Subcutaneous abdominal adipose tissue (tissue), 5 donors: ENCODE measurements around the gene ECD.
"Not testable (repeated sequence)": the region's sequence is repeated elsewhere in the genome, so short reads cannot be mapped to it uniquely, and the experiment has no call there.

Experiments
- H3K27ac ChIP-seq: one replicate; pipeline ENCODE4 v1.7.0; 2013; ENCODE audit warnings: low read depth, mild to moderate bottlenecking, inconsistent platforms, low read length, moderate library complexity
- H3K27me3 ChIP-seq, 5 donors: one replicate each; pipeline ENCODE4 v1.7.0; 2013; ENCODE audit warnings: low read length in 5 of 5, inconsistent platforms in 1 of 5; ENCODE audit not compliant: control insufficient read depth in 5 of 5, insufficient read depth in 4 of 5
- H3K36me3 ChIP-seq, 5 donors: one replicate each; pipeline ENCODE4 v1.7.0; 2013; ENCODE audit warnings: low read length in 5 of 5; ENCODE audit not compliant: control insufficient read depth in 5 of 5, insufficient read depth in 5 of 5
- H3K4me1 ChIP-seq, 5 donors: one replicate each; pipeline ENCODE4 v1.7.0; 2013; ENCODE audit warnings: low read length in 5 of 5, mild to moderate bottlenecking in 3 of 5, moderate library complexity in 1 of 5; ENCODE audit not compliant: control insufficient read depth in 5 of 5, insufficient read depth in 5 of 5
- H3K4me3 ChIP-seq, 5 donors: one replicate each; pipeline ENCODE4 v1.7.0; 2013; ENCODE audit warnings: low read length in 5 of 5, low read depth in 1 of 5
- H3K9ac ChIP-seq, 5 donors: one replicate each; pipeline ENCODE4 v1.7.0; 2013; ENCODE audit warnings: low read length in 5 of 5, mild to moderate bottlenecking in 4 of 5, moderate library complexity in 3 of 5
- H3K9me3 ChIP-seq, 5 donors: one replicate each; pipeline ENCODE4 v1.7.0; 2013; ENCODE audit warnings: low read length in 5 of 5; ENCODE audit not compliant: control insufficient read depth in 5 of 5
- donor health status: healthy.
- donor health status: healthy.
- donor health status: healthy.
- donor health status: healthy.
- donor health status: healthy.

ECD gene

GRCh38 chr10:73110345-73110849 is 57.4 kb downstream of the ECD start, which contains the start of gene NUDT13:
NUDT13 (plus strand) TSS chr10:73110455; CDS start chr10:73114366, 3,911 bp downstream.
- Histone ChIP-seq H3K9me3 (no peaks in the 10 kb centered on the region), H3K4me1 (peaks cover 0 to 8% (median 2%) of the 10 kb centered on the region in 5 donors), H3K27me3 (no peaks in the 10 kb centered on the region), H3K4me3 (peak within 1 kb of the TSS; percentile 75 to 96 (median 82)), H3K27ac (peak within 1 kb of the TSS; percentile 90), H3K9ac (peak within 1 kb of the TSS; percentile 71 to 90 (median 80)), H3K36me3 (peaks cover 0 to 4% (median 0%) of the 10 kb centered on the region in 5 donors)

- not testable (repeated sequence) for H3K9ac ChIP-seq, H3K4me3 ChIP-seq, H3K9me3 ChIP-seq, H3K4me1 ChIP-seq, H3K27me3 ChIP-seq, H3K27ac ChIP-seq, H3K36me3 ChIP-seq
Observed at GRCh38 chr10:73109248-73109652, 58.6 kb downstream of the ECD start.

GRCh38 chr10:73106301-73106700 is 61.5 kb downstream of the ECD start:
- no peak overlapping the region for H3K27ac ChIP-seq
- H3K9ac ChIP-seq = no peak overlapping the region
- peaks cover 0 to 4% (median 0%) of the 10 kb centered on the region in 5 donors for H3K36me3 ChIP-seq
- H3K27me3 ChIP-seq = no peaks in the 10 kb centered on the region
- no peak overlapping the region for H3K4me3 ChIP-seq
- H3K4me1 ChIP-seq = peaks cover 0 to 8% (median 2%) of the 10 kb centered on the region in 5 donors
- no peaks in the 10 kb centered on the region for H3K9me3 ChIP-seq

GRCh38 chr10:73099141-73099540 is 68.7 kb downstream of the ECD start:
- no peak overlapping the region for H3K9ac ChIP-seq
- H3K4me3 ChIP-seq = no peak overlapping the region
- H3K9me3 ChIP-seq = no peaks in the 10 kb centered on the region
- H3K27ac ChIP-seq = no peak overlapping the region
- no peaks in the 10 kb centered on the region for H3K27me3 ChIP-seq
- H3K4me1 ChIP-seq = peaks cover 2 to 27% (median 11%) of the 10 kb centered on the region in 5 donors
- peaks cover 0 to 4% (median 0%) of the 10 kb centered on the region in 5 donors for H3K36me3 ChIP-seq

- H3K27ac ChIP-seq = peak overlapping the region; percentile 99
- no peaks in the 10 kb centered on the region for H3K36me3 ChIP-seq
- H3K27me3 ChIP-seq = no peaks in the 10 kb centered on the region
- no peaks in the 10 kb centered on the region for H3K9me3 ChIP-seq
- H3K9ac ChIP-seq = peak overlapping the region; percentile 55 to 97 (median 85)
- H3K4me1 ChIP-seq = peaks cover 2 to 29% (median 15%) of the 10 kb centered on the region in 5 donors
- H3K4me3 ChIP-seq = peak overlapping the region; percentile 44 to 91 (median 68)
Observed at GRCh38 chr10:73097305-73097670, 70.5 kb downstream of the ECD start.

- Histone ChIP-seq H3K27ac (peak within 1 kb of the TSS; percentile 99), H3K4me1 (peaks cover 2 to 29% (median 15%) of the 10 kb centered on the region in 5 donors), H3K27me3 (no peaks in the 10 kb centered on the region)
Observed at GRCh38 chr10:73096449-73097304, 71.1 kb downstream of the ECD start, which contains the start of gene P4HA1. P4HA1 (minus strand) TSS chr10:73096866; CDS start chr10:73074883, 21,983 bp downstream.

GRCh38 chr10:73096041-73096448 is 71.8 kb downstream of the ECD start:
- Histone ChIP-seq H3K27ac (peak overlapping the region; percentile 99), H3K4me1 (peaks cover 2 to 29% (median 15%) of the 10 kb centered on the region in 5 donors)

More at GRCh38 chr10:73096449-73097304, 71.1 kb downstream of the ECD start, which contains the start of gene P4HA1:
- H3K36me3 ChIP-seq = no peaks in the 10 kb centered on the region
- H3K9ac ChIP-seq = peak within 1 kb of the TSS; percentile 84 to 97 (median 91)
- no peaks in the 10 kb centered on the region for H3K9me3 ChIP-seq
- peak within 1 kb of the TSS; percentile 76 to 91 (median 87) for H3K4me3 ChIP-seq

GRCh38 chr10:73095481-73096021 is 72.3 kb downstream of the ECD start:
- peaks cover 2 to 29% (median 15%) of the 10 kb centered on the region in 5 donors for H3K4me1 ChIP-seq
- peak overlapping the region; percentile 99 for H3K27ac ChIP-seq
- H3K36me3 ChIP-seq = no peaks in the 10 kb centered on the region
- no peaks in the 10 kb centered on the region for H3K9me3 ChIP-seq
- peak overlapping the region; percentile 76 to 91 (median 87) for H3K4me3 ChIP-seq
- peak overlapping the region; percentile 63 to 97 (median 91) for H3K9ac ChIP-seq
- no peaks in the 10 kb centered on the region for H3K27me3 ChIP-seq

More at GRCh38 chr10:73096041-73096448, 71.8 kb downstream of the ECD start:
- peak overlapping the region; percentile 76 to 91 (median 87) for H3K4me3 ChIP-seq
- peak overlapping the region; percentile 63 to 97 (median 91) for H3K9ac ChIP-seq
- no peaks in the 10 kb centered on the region for H3K36me3 ChIP-seq
- H3K27me3 ChIP-seq = no peaks in the 10 kb centered on the region
- no peaks in the 10 kb centered on the region for H3K9me3 ChIP-seq

- Histone ChIP-seq H3K27ac (peak overlapping the region; percentile 99), H3K27me3 (no peaks in the 10 kb centered on the region), H3K4me3 (peak overlapping the region; percentile 76 to 91 (median 87)), H3K9ac (peak overlapping the region; percentile 63 to 97 (median 91)), H3K4me1 (peaks cover 2 to 29% (median 15%) of the 10 kb centered on the region in 5 donors), H3K9me3 (no peaks in the 10 kb centered on the region), H3K36me3 (no peaks in the 10 kb centered on the region)
Observed at GRCh38 chr10:73094986-73095480, 72.8 kb downstream of the ECD start.
